HEK293T (cell line): ENCODE data around the gene FAU.

Experiments used
- ARNT ChIP-seq: fragments of 450-650 bp; IDR thresholded peaks from 2 replicates; pipeline ENCODE4 v1.6.1; 2017; ENCODE audit warnings: mild to moderate bottlenecking
- BHLHE40 ChIP-seq: fragments of 450-650 bp; IDR thresholded peaks from 2 replicates; pipeline ENCODE4 v1.6.1; 2016; ENCODE audit warnings: mild to moderate bottlenecking, moderate library complexity, borderline replicate concordance
- CTBP1 ChIP-seq: fragments of 450-650 bp; IDR thresholded peaks from 2 replicates; pipeline ENCODE4 v1.6.1; 2016; ENCODE audit warnings: borderline replicate concordance
- ELF4 ChIP-seq: fragments of 450-650 bp; IDR thresholded peaks from 2 replicates; pipeline ENCODE4 v1.6.1; 2017; ENCODE audit warnings: antibody characterized with exemption
- FOXA1 ChIP-seq: fragments of 450-650 bp; IDR thresholded peaks from 2 replicates; pipeline ENCODE4 v1.6.1; 2016; ENCODE audit warnings: mild to moderate bottlenecking
- FOXK2 ChIP-seq: fragments of 450-650 bp; IDR thresholded peaks from 2 replicates; pipeline ENCODE4 v1.6.1; 2016; ENCODE audit warnings: mild to moderate bottlenecking
- PKNOX1 ChIP-seq: fragments of 450-650 bp; IDR thresholded peaks from 2 replicates; pipeline ENCODE4 v1.6.1; 2016

DNA sequence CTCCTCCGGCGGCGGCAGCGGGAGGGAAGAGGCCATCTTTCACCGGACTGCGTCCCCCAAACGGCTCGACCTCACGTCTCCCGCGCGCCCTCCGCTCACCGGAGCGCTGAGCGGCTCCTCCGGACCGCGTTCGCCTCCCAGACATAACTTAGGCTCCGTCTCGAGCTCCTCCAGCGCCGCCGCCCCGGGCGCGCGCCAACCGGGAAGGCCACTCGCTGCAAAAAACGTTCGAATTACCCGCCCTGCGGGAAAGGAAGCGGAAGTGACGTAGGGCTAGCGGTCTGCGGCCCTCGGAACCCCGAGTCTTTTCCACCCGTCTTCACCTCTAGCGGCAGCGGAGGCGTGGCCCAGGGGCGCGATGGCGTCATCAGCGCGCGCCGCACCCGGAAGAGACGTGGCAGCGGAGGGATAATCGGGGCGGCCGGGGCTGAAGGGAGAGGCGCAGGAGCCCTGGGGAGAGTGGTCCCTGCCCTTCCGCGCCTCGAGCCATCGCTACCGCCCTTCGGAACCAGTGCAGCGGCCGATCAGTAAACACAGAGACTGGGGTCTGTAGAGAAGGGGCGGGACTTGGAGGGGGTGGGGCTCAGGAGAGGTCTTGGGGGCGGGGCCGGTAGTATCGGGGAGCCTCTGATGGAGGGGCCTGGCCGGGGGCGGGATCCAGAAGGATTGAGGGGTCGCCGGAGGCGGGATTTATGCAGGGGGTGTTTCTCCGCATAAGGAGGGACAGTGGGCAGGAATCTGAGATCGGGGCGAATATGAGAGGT is 37.9 kb downstream of the FAU start, which contains the start of the genes CDCA5 and ZFPL1:
- TF ChIP-seq BHLHE40: no peak
- no peak for TF ChIP-seq ARNT
- no peak for TF ChIP-seq FOXK2
- TF ChIP-seq FOXA1: no peak
- TF ChIP-seq CTBP1: no peak
- peak; percentile 83 for TF ChIP-seq ELF4
- TF ChIP-seq PKNOX1: no peak
